Left ventricle myocardium inferior (tissue), 1 donor: ENCODE data around the gene PIK3CB. TPM values are rescaled to one million over a fixed set of nuclear protein-coding genes. Genes with fewer than 3 reads are reported as not detected.

Experiments
- DNase-seq: peaks from one replicate; pipeline ENCODE4 v3.0.0-alpha.2; 2020
- H3K27ac ChIP-seq: fragments of 200-600 bp; replicated peaks from 2 replicates; pipeline ENCODE4 v1.8.0; 2021
- H3K27me3 ChIP-seq: fragments of 200-600 bp; 2 replicates; pipeline ENCODE4 v1.8.0; 2021; ENCODE audit warnings: low read depth
- H3K36me3 ChIP-seq: fragments of 200-600 bp; 2 replicates; pipeline ENCODE4 v1.8.0; 2021
- H3K4me1 ChIP-seq: fragments of 200-600 bp; 2 replicates; pipeline ENCODE4 v1.8.0; 2021
- H3K4me3 ChIP-seq: fragments of 200-600 bp; 2 replicates; pipeline ENCODE4 v1.8.0; 2021; ENCODE audit warnings: mild to moderate bottlenecking, moderate library complexity
- H3K9me3 ChIP-seq: fragments of 200-600 bp; replicated peaks from 2 replicates; pipeline ENCODE4 v1.8.0; 2021
- intact Hi-C: fragments of 100-400 bp; cut with micrococcal nuclease; formaldehyde crosslinking; loops from one replicate; pipeline ENCODE4 v1.11.0; 2022
- long read RNA-seq: library from polyadenylated mRNA; unstranded; transcript quantifications from one replicate; pipeline ENCODE4 v2.0.0, GENCODE V29; 2021
- total RNA-seq: library from RNA; stranded (reverse); fragmentation: NEBNext Ultra II Directional; extraction: Animal tissue kit (Norgen Biotek cat#: 25700); gene quantifications from one replicate; pipeline ENCODE4 v1.2.1, GENCODE V29; 2021
- TF ChIP-seq, protein P1 (sequence below): fragments of 200-600 bp; IDR thresholded peaks from 2 replicates; pipeline ENCODE4 v1.8.0; 2021; ENCODE audit warnings: antibody characterized with exemption, mild to moderate bottlenecking, borderline replicate concordance
- donor health status: DM: no; HTN: yes; CAD: no; lungs with severe emphysema.

PIK3CB gene
- total RNA-seq, result 31.5 TPM
- long read RNA-seq, full-length matches to known transcripts, result 11 of 53 reads
- long read RNA-seq, partial matches to known transcripts, result 5 of 53 reads
- long read RNA-seq, other reads (novel, unspliced or antisense), result 37 of 53 reads

DNA sequence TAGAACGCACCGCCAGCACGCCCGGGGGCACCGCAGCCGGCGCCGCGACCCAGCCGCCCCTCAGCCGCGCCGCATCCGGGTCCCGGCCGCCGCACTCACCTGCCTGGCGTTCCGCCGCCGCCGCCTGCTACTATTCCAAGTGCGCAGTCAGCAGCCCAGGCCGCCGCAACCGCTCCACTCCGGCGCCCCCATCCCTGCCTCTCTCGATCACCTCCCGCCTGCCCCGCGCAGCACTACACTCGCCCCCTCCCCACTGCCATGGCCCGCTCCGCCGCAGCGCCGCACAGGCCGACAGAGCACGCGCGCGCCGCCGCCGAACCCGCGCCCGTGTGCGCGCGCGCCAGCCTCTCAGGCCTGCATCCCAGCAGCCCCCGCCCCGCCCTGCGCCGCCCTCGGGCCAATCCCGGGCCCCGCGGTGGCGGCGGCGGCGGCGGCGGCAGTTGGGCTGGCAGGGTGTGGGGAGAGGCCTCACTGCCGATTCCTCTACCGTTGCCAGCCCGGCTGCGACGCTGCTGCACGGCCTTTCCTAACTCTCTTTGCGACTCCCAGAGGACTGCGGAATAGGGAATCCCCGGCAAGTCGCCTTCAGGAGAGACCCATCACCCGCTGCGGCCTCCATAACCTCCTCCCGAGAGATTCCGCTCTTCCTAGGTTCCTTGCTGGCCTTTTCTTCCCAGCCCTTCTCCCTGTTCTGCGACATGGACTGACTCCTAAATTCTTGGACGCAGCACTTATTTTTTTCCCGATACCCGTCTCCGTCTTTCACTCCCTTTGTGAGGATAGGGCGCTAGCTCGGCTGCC lies at the start of gene PIK3CB:
Gene PIK3CB (minus strand): TSS at position 333 of the 801 bp plus-strand sequence. CDS start 75,585 bp downstream, outside the sequence.
- Histone ChIP-seq H3K9me3 (no peaks in the 10 kb centered on the region), H3K36me3 (no peaks in the 10 kb centered on the region), H3K27me3 (no peaks in the 10 kb centered on the region), H3K27ac (peak within 1 kb of the TSS; percentile 99), H3K4me1 (peaks cover 28% of the 10 kb centered on the region), H3K4me3 (peak within 1 kb of the TSS; percentile 92)
- TF ChIP-seq, protein P1, sequence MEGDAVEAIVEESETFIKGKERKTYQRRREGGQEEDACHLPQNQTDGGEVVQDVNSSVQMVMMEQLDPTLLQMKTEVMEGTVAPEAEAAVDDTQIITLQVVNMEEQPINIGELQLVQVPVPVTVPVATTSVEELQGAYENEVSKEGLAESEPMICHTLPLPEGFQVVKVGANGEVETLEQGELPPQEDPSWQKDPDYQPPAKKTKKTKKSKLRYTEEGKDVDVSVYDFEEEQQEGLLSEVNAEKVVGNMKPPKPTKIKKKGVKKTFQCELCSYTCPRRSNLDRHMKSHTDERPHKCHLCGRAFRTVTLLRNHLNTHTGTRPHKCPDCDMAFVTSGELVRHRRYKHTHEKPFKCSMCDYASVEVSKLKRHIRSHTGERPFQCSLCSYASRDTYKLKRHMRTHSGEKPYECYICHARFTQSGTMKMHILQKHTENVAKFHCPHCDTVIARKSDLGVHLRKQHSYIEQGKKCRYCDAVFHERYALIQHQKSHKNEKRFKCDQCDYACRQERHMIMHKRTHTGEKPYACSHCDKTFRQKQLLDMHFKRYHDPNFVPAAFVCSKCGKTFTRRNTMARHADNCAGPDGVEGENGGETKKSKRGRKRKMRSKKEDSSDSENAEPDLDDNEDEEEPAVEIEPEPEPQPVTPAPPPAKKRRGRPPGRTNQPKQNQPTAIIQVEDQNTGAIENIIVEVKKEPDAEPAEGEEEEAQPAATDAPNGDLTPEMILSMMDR, result no peak
- intact Hi-C loops, result no loop called here
- DNase-seq, result peak; percentile 93

DNA sequence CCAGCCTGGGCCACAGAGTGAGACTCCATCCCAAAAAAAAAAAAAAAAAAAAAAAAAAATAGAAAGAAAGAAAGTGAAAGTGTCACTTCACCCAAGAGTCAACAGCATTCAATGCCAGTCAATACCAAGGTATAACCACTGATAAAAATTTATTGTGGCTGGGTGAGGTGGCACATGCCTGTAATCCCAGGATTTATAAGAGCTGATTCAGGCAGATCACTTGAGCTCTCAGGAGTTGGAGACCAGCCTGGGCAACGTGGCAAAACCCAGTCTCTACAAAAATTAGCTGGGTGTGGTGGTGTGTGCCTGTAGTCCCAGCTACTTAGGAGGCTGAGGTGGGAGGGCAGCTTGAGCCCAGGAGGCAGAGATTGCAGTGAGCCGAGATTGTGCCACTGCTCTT lies 46.5 kb upstream of the PIK3CB start:
- Histone ChIP-seq H3K27ac (no peak overlapping the region), H3K36me3 (no peaks in the 10 kb centered on the region), H3K9me3 (no peaks in the 10 kb centered on the region), H3K27me3 (no peaks in the 10 kb centered on the region), H3K4me3 (no peak overlapping the region), H3K4me1 (peaks cover under 1% of the 10 kb centered on the region)
- intact Hi-C loops, result no loop called here
- TF ChIP-seq, protein P1, result no peak
- no peak for DNase-seq

GRCh38 chr3:138879541-138880380 lies 45.0 kb upstream of the PIK3CB start:
- DNase-seq, result no peak
- Histone ChIP-seq H3K4me3 (no peak overlapping the region), H3K9me3 (no peaks in the 10 kb centered on the region), H3K27me3 (no peaks in the 10 kb centered on the region), H3K27ac (no peak overlapping the region), H3K36me3 (no peaks in the 10 kb centered on the region), H3K4me1 (peaks cover 4% of the 10 kb centered on the region)
- TF ChIP-seq, protein P1, result no peak
- intact Hi-C loops, result no loop called here

DNA sequence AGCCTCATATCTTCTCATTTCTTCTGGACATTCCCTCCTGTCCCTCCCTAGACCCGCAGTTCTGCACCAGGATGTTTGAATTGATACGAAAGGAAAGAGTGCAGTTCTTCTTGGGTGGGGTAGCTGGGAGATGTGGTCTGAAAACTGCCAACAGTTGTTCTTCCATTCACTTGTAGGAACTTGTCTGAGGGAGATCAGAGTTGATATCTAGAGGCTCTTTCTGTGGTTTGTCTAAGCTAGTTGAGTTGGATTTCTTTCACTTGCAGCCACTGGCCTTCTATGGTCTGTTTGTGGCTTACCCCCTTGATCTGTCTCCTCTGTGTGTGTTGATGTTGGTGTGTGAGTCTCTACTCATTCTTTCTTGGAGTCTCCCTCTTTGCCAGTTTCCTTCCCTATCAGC lies 42.5 kb upstream of the PIK3CB start:
- Histone ChIP-seq H3K9me3 (no peaks in the 10 kb centered on the region), H3K27me3 (no peaks in the 10 kb centered on the region), H3K4me3 (no peak overlapping the region), H3K27ac (no peak overlapping the region), H3K36me3 (no peaks in the 10 kb centered on the region), H3K4me1 (peaks cover 4% of the 10 kb centered on the region)
- no peak for DNase-seq
- TF ChIP-seq, protein P1, result no peak
- intact Hi-C loops, result no loop called here

DNA sequence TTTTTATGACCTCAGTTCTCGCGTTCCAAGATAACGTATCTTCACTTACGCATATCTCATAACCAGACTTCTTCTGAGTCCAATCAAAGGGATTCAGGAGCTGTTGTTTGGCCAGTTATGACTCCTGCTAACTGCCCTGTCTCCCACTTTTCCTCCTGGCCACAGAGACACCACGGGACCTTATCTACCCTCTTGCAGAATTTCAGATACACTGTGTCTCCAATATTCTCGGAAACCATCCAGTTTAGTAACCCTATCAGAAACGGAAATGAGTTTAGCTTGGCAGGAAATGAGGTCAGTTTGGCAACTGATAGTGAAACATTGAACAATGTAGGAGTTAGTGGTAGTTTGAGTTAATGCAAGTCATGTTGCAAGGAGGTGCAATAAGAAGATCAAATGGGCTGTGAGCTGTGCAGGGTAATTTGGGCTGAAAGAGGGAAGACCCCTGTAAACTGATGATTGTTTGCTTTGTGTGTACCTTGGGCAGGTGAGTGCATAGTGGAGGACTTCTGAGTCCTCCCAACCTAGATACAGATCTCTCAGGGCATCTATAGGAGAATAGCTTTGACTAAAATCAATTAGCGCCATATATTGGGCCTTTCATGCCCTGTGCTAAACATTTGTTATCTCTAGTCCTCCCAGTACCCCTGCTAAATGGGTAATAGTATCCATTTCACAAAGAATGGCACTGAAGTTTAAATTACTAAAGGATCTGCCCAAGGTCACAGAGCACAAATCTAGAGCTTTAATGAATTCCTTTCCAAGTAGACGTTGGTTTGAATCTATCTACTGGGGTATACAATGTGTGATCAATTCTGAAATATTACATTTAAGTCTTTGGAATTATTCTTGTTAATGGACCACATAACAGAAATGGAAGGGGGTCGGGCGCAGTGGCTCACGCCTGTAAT lies 41.3 kb upstream of the PIK3CB start:
- TF ChIP-seq, protein P1, result no peak
- H3K4me1 ChIP-seq, result peaks cover 4% of the 10 kb centered on the region
- no peaks in the 10 kb centered on the region for H3K9me3 ChIP-seq
- intact Hi-C loops, result no loop called here
- no peaks in the 10 kb centered on the region for H3K36me3 ChIP-seq
- no peak for DNase-seq
- H3K4me3 ChIP-seq, result no peak overlapping the region
- H3K27me3 ChIP-seq, result no peaks in the 10 kb centered on the region
- peak overlapping the region; percentile 64 for H3K27ac ChIP-seq
